WERI-Rb-1 (cell line): ENCODE results near the gene IFI44L.
A peak's percentile ranks its signal among the peaks of the same experiment; 100 is the strongest.

Source experiments
- DNase-seq: peaks from one replicate; pipeline ENCODE4 v3.0.0-alpha.2; 2020
- H3K27ac ChIP-seq: fragments of 250-450 bp; sonication (Bioruptor Pico); 2 replicates; pipeline ENCODE4 v1.5.1; 2020; ENCODE audit warnings: mild to moderate bottlenecking, moderate library complexity
- H3K27me3 ChIP-seq: fragments of 250-450 bp; sonication (Bioruptor Pico); 2 replicates; pipeline ENCODE4 v1.5.1; 2021; ENCODE audit warnings: mild to moderate bottlenecking, low read depth, moderate library complexity; ENCODE audit not compliant: insufficient read depth, severe bottlenecking
- H3K36me3 ChIP-seq: fragments of 250-450 bp; sonication (Bioruptor Pico); 2 replicates; pipeline ENCODE4 v1.5.1; 2020; ENCODE audit warnings: mild to moderate bottlenecking, moderate library complexity
- H3K4me3 ChIP-seq: 2 replicates; pipeline ENCODE4 v1.5.1; 2011; ENCODE audit warnings: low read depth, mild to moderate bottlenecking, control low read depth, low read length
- H3K9me3 ChIP-seq: fragments of 250-450 bp; sonication (Bioruptor Pico); 2 replicates; pipeline ENCODE4 v1.5.1; 2021; ENCODE audit warnings: mild to moderate bottlenecking, moderate library complexity; ENCODE audit not compliant: severe bottlenecking
- CTCF ChIP-seq: IDR thresholded peaks from 2 replicates; pipeline ENCODE4 v1.5.1; 2011; ENCODE audit warnings: low read depth, mild to moderate bottlenecking, control low read depth, inconsistent platforms, low read length

Gene IFI44L

GRCh38 chr1:78668427-78668826 lies 48.2 kb downstream of the IFI44L start:
- no peak for TF ChIP-seq CTCF
- Histone ChIP-seq H3K27ac (peak overlapping the region; percentile 63), H3K36me3 (no peaks in the 10 kb centered on the region), H3K27me3 (no peaks in the 10 kb centered on the region), H3K4me3 (no peak overlapping the region), H3K9me3 (no peaks in the 10 kb centered on the region)
- DNase-seq = no peak

DNA sequence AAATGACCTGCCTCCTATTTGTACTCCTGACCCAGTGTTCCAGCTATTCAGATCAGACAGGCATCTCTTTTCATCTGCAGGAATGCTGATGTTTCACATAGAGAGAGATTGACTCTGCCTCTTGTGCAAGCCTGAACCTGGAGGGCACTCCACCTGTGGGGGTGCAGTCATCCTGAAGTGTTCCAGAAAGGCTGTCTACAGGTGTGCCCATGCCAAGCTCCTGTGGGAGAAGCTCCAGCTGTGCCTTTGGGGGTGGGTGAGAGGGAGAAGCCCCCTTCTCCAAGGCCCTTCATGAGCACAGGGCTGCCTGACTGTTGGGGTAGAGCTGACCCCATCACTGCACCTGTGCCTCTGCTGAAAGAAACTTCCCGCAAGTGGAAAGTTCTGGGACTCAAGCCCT lies 52.2 kb downstream of the IFI44L start:
- Histone ChIP-seq H3K4me3 (no peak overlapping the region), H3K27ac (no peak overlapping the region), H3K9me3 (no peaks in the 10 kb centered on the region), H3K27me3 (no peaks in the 10 kb centered on the region), H3K36me3 (no peaks in the 10 kb centered on the region)
- no peak for DNase-seq
- no peak for TF ChIP-seq CTCF

DNA sequence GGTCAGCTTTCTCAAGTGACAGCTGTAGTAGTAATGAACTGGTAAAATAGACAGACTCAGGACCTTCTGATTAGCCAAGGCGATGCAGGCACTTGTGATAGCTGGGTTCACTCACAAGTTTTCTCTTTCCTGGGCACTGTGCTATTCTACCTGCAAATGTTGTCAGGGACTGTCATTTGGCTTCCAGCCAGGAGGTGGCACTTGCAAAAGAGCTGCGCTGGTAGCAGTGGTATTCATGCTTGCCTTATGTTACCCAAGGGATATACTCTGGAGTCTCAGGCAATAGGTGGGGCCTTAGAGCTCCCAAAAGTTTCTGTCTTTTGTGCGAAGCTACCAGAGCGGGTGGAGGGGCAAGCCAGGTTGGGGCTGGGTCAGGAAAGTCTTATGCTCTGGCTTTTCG lies 52.9 kb downstream of the IFI44L start:
- no peak overlapping the region for H3K4me3 ChIP-seq
- DNase-seq = peak; percentile 44

DNA sequence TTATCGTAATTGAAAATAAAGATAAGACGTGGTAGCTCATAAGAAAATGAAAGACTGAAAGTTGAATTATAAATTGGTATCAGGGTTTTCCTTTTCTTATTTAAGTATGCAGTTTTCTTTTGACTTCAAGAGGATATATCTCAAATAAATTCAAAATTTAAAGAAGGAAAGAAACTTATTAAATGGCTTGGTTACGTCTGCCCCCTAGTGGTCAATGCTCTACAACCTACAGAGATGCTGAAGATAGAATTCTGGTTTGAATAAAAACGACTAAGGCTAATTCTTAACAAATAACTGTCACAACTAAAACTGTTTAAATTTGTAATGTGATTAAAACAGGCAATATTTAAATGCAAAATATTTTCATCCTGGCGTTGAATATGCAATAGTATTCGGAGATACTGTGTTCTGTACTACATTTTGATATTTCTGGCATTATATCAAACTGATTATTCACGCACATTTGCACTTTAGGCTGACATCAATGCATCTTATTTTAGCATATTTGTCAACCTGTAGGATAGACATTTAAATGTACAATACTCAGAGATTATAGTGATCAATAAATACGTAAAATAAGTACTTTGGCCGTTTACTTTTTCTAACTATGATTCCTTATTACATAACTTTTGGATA lies 56.2 kb downstream of the IFI44L start:
- H3K9me3 ChIP-seq = no peaks in the 10 kb centered on the region
- no peaks in the 10 kb centered on the region for H3K36me3 ChIP-seq
- DNase-seq = peak; percentile 38
- no peak overlapping the region for H3K27ac ChIP-seq
- H3K27me3 ChIP-seq = no peaks in the 10 kb centered on the region
- H3K4me3 ChIP-seq = no peak overlapping the region
- peak; percentile 28; the same call in 1 of the 2 replicates for TF ChIP-seq CTCF

More for the DNA sequence above, 52.9 kb downstream of the IFI44L start:
- Histone ChIP-seq H3K27ac (no peak overlapping the region), H3K36me3 (no peaks in the 10 kb centered on the region), H3K9me3 (no peaks in the 10 kb centered on the region), H3K27me3 (no peaks in the 10 kb centered on the region)
- TF ChIP-seq CTCF = peak; percentile 51; the same call in 1 of the 2 replicates

GRCh38 chr1:78676993-78677392 lies 56.7 kb downstream of the IFI44L start:
- no peak for DNase-seq
- Histone ChIP-seq H3K27ac (no peak overlapping the region), H3K4me3 (no peak overlapping the region), H3K9me3 (no peaks in the 10 kb centered on the region), H3K36me3 (no peaks in the 10 kb centered on the region), H3K27me3 (no peaks in the 10 kb centered on the region)
- TF ChIP-seq CTCF = no peak

- DNase-seq = no peak
- no peak overlapping the region for H3K4me3 ChIP-seq
- H3K27ac ChIP-seq = no peak overlapping the region
- H3K9me3 ChIP-seq = no peaks in the 10 kb centered on the region
- H3K36me3 ChIP-seq = no peaks in the 10 kb centered on the region
- no peaks in the 10 kb centered on the region for H3K27me3 ChIP-seq
- TF ChIP-seq CTCF = no peak
These were observed 57.5 kb downstream of the IFI44L start for GRCh38 chr1:78677788-78678187.
